ENCODE measurements around the gene B3GALT2. TPM values are rescaled to one million over a fixed set of nuclear protein-coding genes. Genes with fewer than 3 reads are reported as not detected.

Gene B3GALT2
- polyA plus RNA-seq, 3 donors, result 0.26 TPM; not detected in 2

GRCh38 chr1:193141804-193142203 lies 44.6 kb downstream of the B3GALT2 start:
- Histone ChIP-seq H3K9ac (ENCODE audit: insufficient read depth, low read length, poor library complexity, severe bottlenecking) (no peak overlapping the region), H3K27ac (ENCODE audit: low read depth in 1 of 2, low read length in 2 of 2) (no peak overlapping the region)

DNA sequence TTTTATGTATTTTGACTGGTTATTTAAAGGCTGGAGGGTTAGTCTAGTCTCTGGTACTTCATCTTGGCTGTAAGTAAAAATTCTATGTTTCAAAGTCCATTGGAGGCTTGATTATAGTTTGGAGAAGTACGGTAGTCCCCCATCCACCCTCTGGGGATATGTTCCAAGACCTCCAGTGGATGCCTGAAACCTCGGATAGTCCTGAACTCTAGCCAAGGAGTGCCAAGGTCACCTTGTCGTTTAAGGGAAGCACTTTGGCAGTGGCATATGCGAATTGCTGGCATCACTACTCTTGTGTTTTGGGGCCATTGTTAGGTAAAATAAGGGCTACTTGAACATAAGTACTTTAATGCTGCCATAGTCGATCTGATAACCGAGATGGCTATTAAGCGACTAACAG lies 46.2 kb downstream of the B3GALT2 start:
- 92% methylated on average over 6 of the region's 7 CpGs for WGBS (ENCODE audit: insufficient coverage)
- H3K79me2 ChIP-seq (ENCODE audit: insufficient read depth, low read length), result peaks cover 25% of the 10 kb centered on the region
- H3K36me3 ChIP-seq (replicated peaks in 1 of 2; ENCODE audit: control insufficient read depth in 1 of 2, insufficient read depth in 2 of 2, low read length in 2 of 2), result peaks cover 67 to 95% of the 10 kb centered on the region in 2 donors
- H3K4me2 ChIP-seq (replicated peaks; ENCODE audit: extremely low read depth, low read length, poor library complexity, severe bottlenecking), result no peak overlapping the region
- no peak overlapping the region for H2AFZ ChIP-seq (ENCODE audit: insufficient read depth, low read depth, low read length, poor library complexity, severe bottlenecking)
- no peaks in the 10 kb centered on the region for H3K9me3 ChIP-seq (replicated peaks in 1 of 2; ENCODE audit: control insufficient read depth in 1 of 2, insufficient read depth in 1 of 2, low read length in 2 of 2)
- H3K36me3 Mint-ChIP-seq, result peaks cover 69 to 78% of the 10 kb centered on the region in 2 donors
- H3K9me3 Mint-ChIP-seq, result no peaks in the 10 kb centered on the region
- no peaks in the 10 kb centered on the region for H3K27me3 ChIP-seq (ENCODE audit: control insufficient read depth in 2 of 2, insufficient read depth in 2 of 2, low read length in 2 of 2)
- H3K4me1 ChIP-seq (ENCODE audit: control insufficient read depth in 1 of 2, insufficient read depth in 2 of 2, low read length in 2 of 2), result no peaks in the 10 kb centered on the region
- H3K4me1 Mint-ChIP-seq, result no peaks in the 10 kb centered on the region
- H3K9ac ChIP-seq (ENCODE audit: insufficient read depth, low read length, poor library complexity, severe bottlenecking), result no peak overlapping the region
- TF ChIP-seq, protein P1, sequence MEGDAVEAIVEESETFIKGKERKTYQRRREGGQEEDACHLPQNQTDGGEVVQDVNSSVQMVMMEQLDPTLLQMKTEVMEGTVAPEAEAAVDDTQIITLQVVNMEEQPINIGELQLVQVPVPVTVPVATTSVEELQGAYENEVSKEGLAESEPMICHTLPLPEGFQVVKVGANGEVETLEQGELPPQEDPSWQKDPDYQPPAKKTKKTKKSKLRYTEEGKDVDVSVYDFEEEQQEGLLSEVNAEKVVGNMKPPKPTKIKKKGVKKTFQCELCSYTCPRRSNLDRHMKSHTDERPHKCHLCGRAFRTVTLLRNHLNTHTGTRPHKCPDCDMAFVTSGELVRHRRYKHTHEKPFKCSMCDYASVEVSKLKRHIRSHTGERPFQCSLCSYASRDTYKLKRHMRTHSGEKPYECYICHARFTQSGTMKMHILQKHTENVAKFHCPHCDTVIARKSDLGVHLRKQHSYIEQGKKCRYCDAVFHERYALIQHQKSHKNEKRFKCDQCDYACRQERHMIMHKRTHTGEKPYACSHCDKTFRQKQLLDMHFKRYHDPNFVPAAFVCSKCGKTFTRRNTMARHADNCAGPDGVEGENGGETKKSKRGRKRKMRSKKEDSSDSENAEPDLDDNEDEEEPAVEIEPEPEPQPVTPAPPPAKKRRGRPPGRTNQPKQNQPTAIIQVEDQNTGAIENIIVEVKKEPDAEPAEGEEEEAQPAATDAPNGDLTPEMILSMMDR (IDR thresholded peaks at IDR 0.05), result no peak
- H3K27ac ChIP-seq (ENCODE audit: low read depth in 1 of 2, low read length in 2 of 2), result no peak overlapping the region
- peaks cover 30% of the 10 kb centered on the region for H4K20me1 ChIP-seq (ENCODE audit: insufficient read depth, low read length)
- intact Hi-C loops (cut with micrococcal nuclease), result no loop called here
- no peak for DNase-seq
- no peak overlapping the region for H3K4me3 ChIP-seq (replicated peaks in 1 of 3; ENCODE audit: low read depth in 2 of 3, low read length in 3 of 3)
- H3K27me3 Mint-ChIP-seq (ENCODE audit: low read depth in 3 of 3), result no peaks in the 10 kb centered on the region
- no peak overlapping the region for H3K27ac Mint-ChIP-seq
- H3K4me3 Mint-ChIP-seq, result no peak overlapping the region

More at GRCh38 chr1:193141804-193142203, 44.6 kb downstream of the B3GALT2 start:
- Mint-ChIP-seq H3K4me3 (no peak overlapping the region), H3K27me3 (ENCODE audit: low read depth in 3 of 3) (no peaks in the 10 kb centered on the region), H3K4me1 (no peaks in the 10 kb centered on the region), H3K27ac (no peak overlapping the region), H3K36me3 (peaks cover 69 to 73% of the 10 kb centered on the region in 2 donors), H3K9me3 (no peaks in the 10 kb centered on the region)
- H2AFZ ChIP-seq (ENCODE audit: insufficient read depth, low read depth, low read length, poor library complexity, severe bottlenecking), result no peak overlapping the region
- no CpG with 5 or more reads among the region's 3 CpGs for WGBS (ENCODE audit: insufficient coverage)
- H3K36me3 ChIP-seq (replicated peaks in 1 of 2; ENCODE audit: control insufficient read depth in 1 of 2, insufficient read depth in 2 of 2, low read length in 2 of 2), result peaks cover 58 to 92% of the 10 kb centered on the region in 2 donors
- no peak overlapping the region for H3K4me3 ChIP-seq (replicated peaks in 1 of 3; ENCODE audit: low read depth in 2 of 3, low read length in 3 of 3)
- TF ChIP-seq, protein P1 (IDR thresholded peaks at IDR 0.05), result no peak
- no peak for DNase-seq
- peaks cover 11% of the 10 kb centered on the region for H3K79me2 ChIP-seq (ENCODE audit: insufficient read depth, low read length)
- no peak overlapping the region for H3K4me2 ChIP-seq (replicated peaks; ENCODE audit: extremely low read depth, low read length, poor library complexity, severe bottlenecking)
- intact Hi-C loops (cut with micrococcal nuclease), result no loop called here
- no peaks in the 10 kb centered on the region for H3K4me1 ChIP-seq (ENCODE audit: control insufficient read depth in 1 of 2, insufficient read depth in 2 of 2, low read length in 2 of 2)
- peaks cover 21% of the 10 kb centered on the region for H4K20me1 ChIP-seq (ENCODE audit: insufficient read depth, low read length)
- no peaks in the 10 kb centered on the region for H3K27me3 ChIP-seq (ENCODE audit: control insufficient read depth in 2 of 2, insufficient read depth in 2 of 2, low read length in 2 of 2)
- H3K9me3 ChIP-seq (replicated peaks in 1 of 2; ENCODE audit: control insufficient read depth in 1 of 2, insufficient read depth in 1 of 2, low read length in 2 of 2), result no peaks in the 10 kb centered on the region
